Hepatocyte (in vitro differentiated cells): ENCODE data around the gene FUT6.

ENCODE experiments used
- CTCF ChIP-seq: fragments of 200-600 bp; sonication (generic); IDR thresholded peaks from 2 replicates; pipeline ENCODE4 v1.5.1; 2016; ENCODE audit warnings: antibody characterized with exemption, mild to moderate bottlenecking; ENCODE audit not compliant: poor library complexity
- EZH2 ChIP-seq: fragments of 200-600 bp; sonication (generic); IDR thresholded peaks from 2 replicates; pipeline ENCODE4 v1.6.1; 2016; ENCODE audit warnings: antibody characterized with exemption, mild to moderate bottlenecking, borderline replicate concordance

GRCh38 chr19:5832061-5832460 lies 7.4 kb downstream of the FUT6 start:
- TF ChIP-seq CTCF (no peak), EZH2 (no peak)
